GM23338 (cell line): Measurements from ENCODE around the gene PTPRA. TPM values are rescaled to one million over a fixed set of nuclear protein-coding genes. Genes with fewer than 3 reads are reported as not detected.

Experiments
- ATAC-seq: fragments of 200-7000 bp; cut with Tn5 transposase; 3 replicates; pipeline ENCODE4 v1.9.1; 2020
- DNase-seq: peaks from one replicate; pipeline ENCODE4 v3.0.0-alpha.2; 2015; ENCODE audit warnings: low spot score
- H2AFZ ChIP-seq: fragments of 200-600 bp; sonication (generic); 2 replicates; pipeline ENCODE4 v1.8.0; 2016; ENCODE audit warnings: antibody characterized with exemption, mild to moderate bottlenecking, moderate library complexity
- H3F3A ChIP-seq: fragments of 200-600 bp; sonication (generic); replicated peaks from 2 replicates; pipeline ENCODE4 v1.8.0; 2017; ENCODE audit warnings: antibody characterized with exemption, mixed run types, low read depth
- H3K27ac ChIP-seq: fragments of 200-600 bp; sonication (generic); 2 replicates; pipeline ENCODE4 v1.6.1; 2016; ENCODE audit warnings: low read depth
- H3K27me3 ChIP-seq: fragments of 200-600 bp; sonication (generic); 2 replicates; pipeline ENCODE4 v1.8.0; 2016; ENCODE audit warnings: mild to moderate bottlenecking, mixed run types, moderate library complexity; ENCODE audit not compliant: insufficient read depth
- H3K36me3 ChIP-seq: fragments of 200-600 bp; sonication (generic); 2 replicates; pipeline ENCODE4 v1.8.0; 2016; ENCODE audit warnings: mild to moderate bottlenecking; ENCODE audit not compliant: insufficient read depth
- H3K4me1 ChIP-seq: fragments of 200-600 bp; sonication (generic); 2 replicates; pipeline ENCODE4 v1.8.0; 2016; ENCODE audit warnings: mild to moderate bottlenecking, moderate library complexity; ENCODE audit not compliant: insufficient read depth
- H3K4me2 ChIP-seq: fragments of 200-600 bp; sonication (generic); 2 replicates; pipeline ENCODE4 v1.7.1; 2017; ENCODE audit warnings: mixed run types
- H3K4me3 ChIP-seq: fragments of 200-600 bp; sonication (generic); 2 replicates; pipeline ENCODE4 v1.6.1; 2016; ENCODE audit warnings: mixed run types
- H3K79me2 ChIP-seq: fragments of 200-600 bp; sonication (generic); replicated peaks from 2 replicates; pipeline ENCODE4 v1.8.0; 2017; ENCODE audit warnings: mild to moderate bottlenecking; ENCODE audit not compliant: insufficient read depth
- H3K9me2 ChIP-seq: fragments of 200-600 bp; sonication (generic); 2 replicates; pipeline ENCODE4 v1.8.0; 2017; ENCODE audit not compliant: insufficient read depth
- H4K20me1 ChIP-seq: fragments of 200-600 bp; sonication (generic); replicated peaks from 2 replicates; pipeline ENCODE4 v1.8.0; 2017; ENCODE audit warnings: mild to moderate bottlenecking; ENCODE audit not compliant: insufficient read depth
- H3K27ac Mint-ChIP-seq: 2 replicates; pipeline ENCODE4 v1.8.0; 2020; ENCODE audit warnings: inconsistent platforms, mild to moderate bottlenecking, moderate library complexity, mixed read lengths
- H3K27me3 Mint-ChIP-seq: 3 replicates; pipeline ENCODE4 v1.8.0; 2022; ENCODE audit warnings: low read depth, mild to moderate bottlenecking, moderate library complexity, mixed read lengths, inconsistent platforms; ENCODE audit not compliant: insufficient read depth, poor library complexity
- H3K36me3 Mint-ChIP-seq: 3 replicates; pipeline ENCODE4 v1.8.0; 2021; ENCODE audit warnings: low read depth, mild to moderate bottlenecking, inconsistent platforms, moderate library complexity, mixed read lengths
- H3K4me1 Mint-ChIP-seq: 3 replicates; pipeline ENCODE4 v1.8.0; 2020; ENCODE audit warnings: mild to moderate bottlenecking, inconsistent platforms, mixed read lengths
- H3K4me3 Mint-ChIP-seq: 3 replicates; pipeline ENCODE4 v1.8.0; 2021; ENCODE audit warnings: moderate library complexity, mild to moderate bottlenecking, inconsistent platforms, mixed read lengths
- H3K9me3 Mint-ChIP-seq: 3 replicates; pipeline ENCODE4 v1.8.0; 2020; ENCODE audit warnings: moderate library complexity, mild to moderate bottlenecking, inconsistent platforms, mixed read lengths
- CREB1 ChIP-seq: fragments of 250-450 bp; sonication (Bioruptor Pico); IDR thresholded peaks from 2 replicates; pipeline ENCODE4 v1.5.0; 2020; ENCODE audit warnings: low read depth, mild to moderate bottlenecking, moderate library complexity
- CTCF ChIP-seq, 2 experiments: fragments of 200-600 bp in 1 of 2; sonication (generic) in 1 of 2; conservative IDR thresholded peaks; 2 replicates each; pipeline versions ENCODE4 v1.5.1 to v1.6.1; 2016 to 2017; ENCODE audit warnings: antibody characterized with exemption in 2 of 2, low read depth in 2 of 2, mild to moderate bottlenecking in 2 of 2, moderate library complexity in 1 of 2
- ETS1 ChIP-seq: IDR thresholded peaks from 2 replicates; pipeline ENCODE4 v1.6.1; 2016; ENCODE audit warnings: antibody characterized with exemption
- EZH2 ChIP-seq: fragments of 200-600 bp; sonication (generic); IDR thresholded peaks from one replicate; pipeline ENCODE4 v1.8.0; 2017; ENCODE audit warnings: antibody characterized with exemption, mild to moderate bottlenecking, low read depth; ENCODE audit not compliant: unreplicated experiment
- EZH2phosphoT487 ChIP-seq: fragments of 200-600 bp; sonication (generic); IDR thresholded peaks from one replicate; pipeline ENCODE4 v1.8.1; 2018; ENCODE audit warnings: antibody characterized with exemption; ENCODE audit not compliant: unreplicated experiment
- JUNB ChIP-seq: IDR thresholded peaks from one replicate; pipeline ENCODE4 v1.6.1; 2016; ENCODE audit warnings: antibody characterized with exemption; ENCODE audit not compliant: unreplicated experiment
- NANOG ChIP-seq: IDR thresholded peaks from 2 replicates; pipeline ENCODE4 v1.6.1; 2016; ENCODE audit warnings: antibody characterized with exemption, borderline replicate concordance
- POLR2AphosphoS5 ChIP-seq: IDR thresholded peaks from 2 replicates; pipeline ENCODE4 v1.6.1; 2016; ENCODE audit warnings: antibody characterized with exemption, low read depth
- STAT1 ChIP-seq: IDR thresholded peaks from one replicate; pipeline ENCODE4 v1.6.1; 2016; ENCODE audit warnings: antibody characterized with exemption; ENCODE audit not compliant: unreplicated experiment
- ZNF114 ChIP-seq: fragments of 250-450 bp; sonication (Bioruptor Pico); IDR thresholded peaks from 2 replicates; pipeline ENCODE4 v1.5.0; 2020; ENCODE audit warnings: mild to moderate bottlenecking, moderate library complexity
- polyA plus RNA-seq: library from polyadenylated mRNA; unstranded; fragments of >200 nt; fragmentation: Nextera tagmentation; extraction: Ambion mirVana; gene quantifications from 2 replicates; pipeline ENCODE4 v1.2.1, GENCODE V29; 2016
- total RNA-seq: library from RNA; depleted of rRNA; stranded (reverse); fragments of >200 nt; shearing (Covaris generic); gene quantifications from 2 replicates; pipeline ENCODE4 v1.2.3, GENCODE V29; 2014
- TF ChIP-seq, protein P1 (sequence below): IDR thresholded peaks from one replicate; pipeline ENCODE4 v1.6.1; 2018; ENCODE audit warnings: antibody characterized with exemption; ENCODE audit not compliant: unreplicated experiment
- TF ChIP-seq, protein P2 (sequence below): fragments of 250-450 bp; sonication (Bioruptor Pico); IDR thresholded peaks from 2 replicates; pipeline ENCODE4 v1.5.0; 2020; ENCODE audit warnings: mild to moderate bottlenecking, moderate library complexity

The PTPRA gene
- total and polyA plus RNA-seq, 2 experiments from 2014 or later: 37.8 to 39.3 TPM

GRCh38 chr20:3021327-3021726 is 148.0 kb downstream of the PTPRA start (continued):
- TF ChIP-seq, protein P1, sequence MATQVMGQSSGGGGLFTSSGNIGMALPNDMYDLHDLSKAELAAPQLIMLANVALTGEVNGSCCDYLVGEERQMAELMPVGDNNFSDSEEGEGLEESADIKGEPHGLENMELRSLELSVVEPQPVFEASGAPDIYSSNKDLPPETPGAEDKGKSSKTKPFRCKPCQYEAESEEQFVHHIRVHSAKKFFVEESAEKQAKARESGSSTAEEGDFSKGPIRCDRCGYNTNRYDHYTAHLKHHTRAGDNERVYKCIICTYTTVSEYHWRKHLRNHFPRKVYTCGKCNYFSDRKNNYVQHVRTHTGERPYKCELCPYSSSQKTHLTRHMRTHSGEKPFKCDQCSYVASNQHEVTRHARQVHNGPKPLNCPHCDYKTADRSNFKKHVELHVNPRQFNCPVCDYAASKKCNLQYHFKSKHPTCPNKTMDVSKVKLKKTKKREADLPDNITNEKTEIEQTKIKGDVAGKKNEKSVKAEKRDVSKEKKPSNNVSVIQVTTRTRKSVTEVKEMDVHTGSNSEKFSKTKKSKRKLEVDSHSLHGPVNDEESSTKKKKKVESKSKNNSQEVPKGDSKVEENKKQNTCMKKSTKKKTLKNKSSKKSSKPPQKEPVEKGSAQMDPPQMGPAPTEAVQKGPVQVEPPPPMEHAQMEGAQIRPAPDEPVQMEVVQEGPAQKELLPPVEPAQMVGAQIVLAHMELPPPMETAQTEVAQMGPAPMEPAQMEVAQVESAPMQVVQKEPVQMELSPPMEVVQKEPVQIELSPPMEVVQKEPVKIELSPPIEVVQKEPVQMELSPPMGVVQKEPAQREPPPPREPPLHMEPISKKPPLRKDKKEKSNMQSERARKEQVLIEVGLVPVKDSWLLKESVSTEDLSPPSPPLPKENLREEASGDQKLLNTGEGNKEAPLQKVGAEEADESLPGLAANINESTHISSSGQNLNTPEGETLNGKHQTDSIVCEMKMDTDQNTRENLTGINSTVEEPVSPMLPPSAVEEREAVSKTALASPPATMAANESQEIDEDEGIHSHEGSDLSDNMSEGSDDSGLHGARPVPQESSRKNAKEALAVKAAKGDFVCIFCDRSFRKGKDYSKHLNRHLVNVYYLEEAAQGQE: no peak
- no peak for TF ChIP-seq EZH2

- Histone ChIP-seq H3K36me3 (peaks cover 24% of the 10 kb centered on the region), H3K79me2 (no peaks in the 10 kb centered on the region), H3K9me2 (0 out of 2 replicates have a peak, but pooled peaks cover 5% of the 10 kb centered on the region), H3K4me1 (no peaks in the 10 kb centered on the region), H4K20me1 (no peaks in the 10 kb centered on the region), H3F3A (no peaks in the 10 kb centered on the region), H3K27ac (no peak overlapping the region), H3K4me2 (no peak overlapping the region), H3K27me3 (no peaks in the 10 kb centered on the region), H3K4me3 (no peak overlapping the region), H2AFZ (no peak overlapping the region)
- no peak overlapping the region for H3K4me3 Mint-ChIP-seq
- no peak overlapping the region for H3K27ac Mint-ChIP-seq
- H3K36me3 Mint-ChIP-seq: peaks cover 71% of the 10 kb centered on the region
- DNase-seq: no peak
- no peak for ATAC-seq
- no peaks in the 10 kb centered on the region for H3K4me1 Mint-ChIP-seq
- peaks cover 8% of the 10 kb centered on the region for H3K27me3 Mint-ChIP-seq
- TF ChIP-seq ETS1 (no peak), ZNF114 (CRISPR knock-in tag) (no peak), JUNB (no peak), EZH2phosphoT487 (no peak), NANOG (no peak), POLR2AphosphoS5 (no peak), STAT1 (no peak), CREB1 (CRISPR knock-in tag) (no peak), CTCF (conservative IDR thresholded peaks at IDR 0.05; ENCODE audit: low read depth in 2 of 2) (no peak)
- TF ChIP-seq, protein P2, sequence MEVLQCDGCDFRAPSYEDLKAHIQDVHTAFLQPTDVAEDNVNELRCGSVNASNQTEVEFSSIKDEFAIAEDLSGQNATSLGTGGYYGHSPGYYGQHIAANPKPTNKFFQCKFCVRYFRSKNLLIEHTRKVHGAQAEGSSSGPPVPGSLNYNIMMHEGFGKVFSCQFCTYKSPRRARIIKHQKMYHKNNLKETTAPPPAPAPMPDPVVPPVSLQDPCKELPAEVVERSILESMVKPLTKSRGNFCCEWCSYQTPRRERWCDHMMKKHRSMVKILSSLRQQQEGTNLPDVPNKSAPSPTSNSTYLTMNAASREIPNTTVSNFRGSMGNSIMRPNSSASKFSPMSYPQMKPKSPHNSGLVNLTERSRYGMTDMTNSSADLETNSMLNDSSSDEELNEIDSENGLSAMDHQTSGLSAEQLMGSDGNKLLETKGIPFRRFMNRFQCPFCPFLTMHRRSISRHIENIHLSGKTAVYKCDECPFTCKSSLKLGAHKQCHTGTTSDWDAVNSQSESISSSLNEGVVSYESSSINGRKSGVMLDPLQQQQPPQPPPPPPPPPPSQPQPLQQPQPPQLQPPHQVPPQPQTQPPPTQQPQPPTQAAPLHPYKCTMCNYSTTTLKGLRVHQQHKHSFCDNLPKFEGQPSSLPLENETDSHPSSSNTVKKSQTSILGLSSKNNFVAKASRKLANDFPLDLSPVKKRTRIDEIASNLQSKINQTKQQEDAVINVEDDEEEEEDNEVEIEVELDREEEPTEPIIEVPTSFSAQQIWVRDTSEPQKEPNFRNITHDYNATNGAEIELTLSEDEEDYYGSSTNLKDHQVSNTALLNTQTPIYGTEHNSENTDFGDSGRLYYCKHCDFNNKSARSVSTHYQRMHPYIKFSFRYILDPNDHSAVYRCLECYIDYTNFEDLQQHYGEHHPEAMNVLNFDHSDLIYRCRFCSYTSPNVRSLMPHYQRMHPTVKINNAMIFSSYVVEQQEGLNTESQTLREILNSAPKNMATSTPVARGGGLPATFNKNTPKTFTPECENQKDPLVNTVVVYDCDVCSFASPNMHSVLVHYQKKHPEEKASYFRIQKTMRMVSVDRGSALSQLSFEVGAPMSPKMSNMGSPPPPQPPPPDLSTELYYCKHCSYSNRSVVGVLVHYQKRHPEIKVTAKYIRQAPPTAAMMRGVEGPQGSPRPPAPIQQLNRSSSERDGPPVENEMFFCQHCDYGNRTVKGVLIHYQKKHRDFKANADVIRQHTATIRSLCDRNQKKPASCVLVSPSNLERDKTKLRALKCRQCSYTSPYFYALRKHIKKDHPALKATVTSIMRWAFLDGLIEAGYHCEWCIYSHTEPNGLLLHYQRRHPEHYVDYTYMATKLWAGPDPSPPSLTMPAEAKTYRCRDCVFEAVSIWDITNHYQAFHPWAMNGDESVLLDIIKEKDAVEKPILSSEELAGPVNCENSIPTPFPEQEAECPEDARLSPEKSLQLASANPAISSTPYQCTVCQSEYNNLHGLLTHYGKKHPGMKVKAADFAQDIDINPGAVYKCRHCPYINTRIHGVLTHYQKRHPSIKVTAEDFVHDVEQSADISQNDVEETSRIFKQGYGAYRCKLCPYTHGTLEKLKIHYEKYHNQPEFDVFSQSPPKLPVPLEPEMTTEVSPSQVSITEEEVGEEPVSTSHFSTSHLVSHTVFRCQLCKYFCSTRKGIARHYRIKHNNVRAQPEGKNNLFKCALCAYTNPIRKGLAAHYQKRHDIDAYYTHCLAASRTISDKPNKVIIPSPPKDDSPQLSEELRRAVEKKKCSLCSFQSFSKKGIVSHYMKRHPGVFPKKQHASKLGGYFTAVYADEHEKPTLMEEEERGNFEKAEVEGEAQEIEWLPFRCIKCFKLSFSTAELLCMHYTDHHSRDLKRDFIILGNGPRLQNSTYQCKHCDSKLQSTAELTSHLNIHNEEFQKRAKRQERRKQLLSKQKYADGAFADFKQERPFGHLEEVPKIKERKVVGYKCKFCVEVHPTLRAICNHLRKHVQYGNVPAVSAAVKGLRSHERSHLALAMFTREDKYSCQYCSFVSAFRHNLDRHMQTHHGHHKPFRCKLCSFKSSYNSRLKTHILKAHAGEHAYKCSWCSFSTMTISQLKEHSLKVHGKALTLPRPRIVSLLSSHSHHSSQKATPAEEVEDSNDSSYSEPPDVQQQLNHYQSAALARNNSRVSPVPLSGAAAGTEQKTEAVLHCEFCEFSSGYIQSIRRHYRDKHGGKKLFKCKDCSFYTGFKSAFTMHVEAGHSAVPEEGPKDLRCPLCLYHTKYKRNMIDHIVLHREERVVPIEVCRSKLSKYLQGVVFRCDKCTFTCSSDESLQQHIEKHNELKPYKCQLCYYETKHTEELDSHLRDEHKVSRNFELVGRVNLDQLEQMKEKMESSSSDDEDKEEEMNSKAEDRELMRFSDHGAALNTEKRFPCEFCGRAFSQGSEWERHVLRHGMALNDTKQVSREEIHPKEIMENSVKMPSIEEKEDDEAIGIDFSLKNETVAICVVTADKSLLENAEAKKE (CRISPR knock-in tag): no peak
- peaks cover 15% of the 10 kb centered on the region for H3K9me3 Mint-ChIP-seq
Measured at GRCh38 chr20:3021777-3022176, 148.5 kb downstream of the PTPRA start.
